HepG2 (cell line): ENCODE data around the gene ACOX3. TPM values are rescaled to one million over a fixed set of nuclear protein-coding genes. Genes with fewer than 3 reads are reported as not detected.

Source experiments
- ATAC-seq: fragments of 200-7000 bp; cut with Tn5 transposase; 3 replicates; pipeline ENCODE4 v1.9.1; 2020; ENCODE audit warnings: mild to moderate bottlenecking, moderate library complexity
- BruUV-seq: library from RNA; stranded (reverse); fragments of 400-500 nt; replicated peaks from 2 replicates; lab custom pipeline; 2021; lab: Mats Ljungman, UMichigan
- CTCF ChIA-PET: fragments of 300-600 bp; formaldehyde crosslinking; extraction: SDS; loops from one replicate; lab custom pipeline; 2021; ENCODE audit warnings: low total read pairs, inconsistent platforms, low intra/inter-chr PET ratio; lab: Yijun Ruan, JAX
- POLR2A ChIA-PET: fragments of 350-600 bp; sonication (Branson Sonifier 250); formaldehyde crosslinking; loops from one replicate; lab custom pipeline; 2020; ENCODE audit warnings: antibody characterized with exemption, inconsistent platforms; lab: Yijun Ruan, JAX
- DNase-seq: peaks from one replicate; pipeline ENCODE4 v3.0.0-alpha.2; 2015; ENCODE audit warnings: low spot score
- FAIRE-seq: peaks from 3 replicates; lab custom pipeline; 2011; peaks lifted over from hg19 to GRCh38; lab: Jason Lieb, UNC
- H2AFZ ChIP-seq: one replicate; pipeline ENCODE4 v1.6.1; 2011; ENCODE audit warnings: low read length, inconsistent platforms
- H3K27ac ChIP-seq: fragments of 300-600 bp; 3 replicates; pipeline ENCODE4 v1.8.0; 2011; ENCODE audit warnings: mixed run types, mild to moderate bottlenecking, mixed read lengths, low read length, inconsistent platforms; ENCODE audit not compliant: insufficient read depth; ENCODE audit errors: extremely low read length
- H3K27me3 ChIP-seq, 2 experiments: fragments of 200-600 bp in 1 of 2; 2 replicates in 1 of 2; 3 replicates in 1 of 2; pipeline versions ENCODE4 v1.6.0 to v1.8.0; 2011; ENCODE audit warnings: low read length in 2 of 2, mild to moderate bottlenecking in 2 of 2, moderate library complexity in 2 of 2, inconsistent platforms in 1 of 2; ENCODE audit not compliant: insufficient read depth in 2 of 2, control insufficient read depth in 1 of 2
- H3K36me3 ChIP-seq, 2 experiments: fragments of 200-600 bp in 1 of 2; replicated peaks in 1 of 2; 2 replicates in 1 of 2; 3 replicates in 1 of 2; pipeline versions ENCODE4 v1.5.1 to v1.8.0; 2011; ENCODE audit warnings: low read length in 2 of 2, inconsistent platforms in 1 of 2; ENCODE audit not compliant: insufficient read depth in 2 of 2, control insufficient read depth in 1 of 2
- H3K4me1 ChIP-seq: 2 replicates; pipeline ENCODE4 v1.5.1; 2012; ENCODE audit warnings: low read length, inconsistent platforms; ENCODE audit not compliant: insufficient read depth
- H3K4me2 ChIP-seq: 2 replicates; pipeline ENCODE4 v1.6.0; 2011; ENCODE audit warnings: low read depth, low read length, inconsistent platforms
- H3K4me3 ChIP-seq, 3 experiments: fragments of 200-600 bp in 1 of 3; sonication (generic), shearing (Covaris generic) in 1 of 3; replicated peaks in 1 of 3; 2 replicates each; pipeline ENCODE4 v1.5.1; 2011 to 2016; ENCODE audit warnings: low read length in 3 of 3, inconsistent platforms in 2 of 3, low read depth in 2 of 3, mild to moderate bottlenecking in 2 of 3, control low read depth in 1 of 3, mixed read lengths in 1 of 3; ENCODE audit not compliant: insufficient read depth in 1 of 3
- H3K79me2 ChIP-seq: one replicate; pipeline ENCODE4 v1.6.1; 2011; ENCODE audit warnings: low read length, inconsistent platforms; ENCODE audit not compliant: insufficient read depth
- H3K9ac ChIP-seq: 2 replicates; pipeline ENCODE4 v1.6.0; 2011; ENCODE audit warnings: mild to moderate bottlenecking, low read depth, low read length, inconsistent platforms; ENCODE audit not compliant: insufficient read depth
- H3K9me3 ChIP-seq: 2 replicates; pipeline ENCODE4 v1.5.1; 2012; ENCODE audit warnings: mild to moderate bottlenecking, low read length
- H4K20me1 ChIP-seq: 2 replicates; pipeline ENCODE4 v1.6.0; 2011; ENCODE audit warnings: inconsistent platforms, mild to moderate bottlenecking, low read length, moderate library complexity; ENCODE audit not compliant: insufficient read depth
- FOSL2 ChIP-seq: sonication (generic); formaldehyde crosslinking; IDR thresholded peaks from 2 replicates; pipeline ENCODE4 v1.4.0; 2020; ENCODE audit warnings: missing genetic modification reagents
- FOXK1 ChIP-seq: sonication (generic); formaldehyde crosslinking; IDR thresholded peaks from 2 replicates; pipeline ENCODE4 v1.4.0; 2020; ENCODE audit warnings: low read depth, missing genetic modification reagents, borderline replicate concordance
- KAT2B ChIP-seq: fragments of 150-350 bp; IDR thresholded peaks from 2 replicates; pipeline ENCODE4 v1.6.1; 2014; ENCODE audit warnings: low read depth, low read length, borderline replicate concordance
- KLF11 ChIP-seq: IDR thresholded peaks from 2 replicates; pipeline ENCODE4 v1.6.1; 2016; ENCODE audit warnings: missing compliant biosample characterization
- NBN ChIP-seq: fragments of 450-650 bp; conservative IDR thresholded peaks from 2 replicates; pipeline ENCODE4 v1.6.1; 2017
- NR2F6 ChIP-seq, 2 experiments: IDR thresholded peaks; 2 replicates each; pipeline ENCODE4 v1.6.1; 2016; ENCODE audit warnings: antibody characterized with exemption in 1 of 2, mild to moderate bottlenecking in 1 of 2
- PHB2 ChIP-seq: fragments of 450-650 bp; IDR thresholded peaks from 2 replicates; pipeline ENCODE4 v1.6.1; 2018; ENCODE audit not compliant: partially characterized antibody
- SP5 ChIP-seq: IDR thresholded peaks from 2 replicates; pipeline ENCODE4 v1.6.1; 2016; ENCODE audit warnings: low read depth, borderline replicate concordance
- ZC3H4 ChIP-seq: sonication (generic); formaldehyde crosslinking; IDR thresholded peaks from 2 replicates; pipeline ENCODE4 v1.4.0; 2020; ENCODE audit warnings: missing genetic modification reagents, borderline replicate concordance
- ZNF331 ChIP-seq: sonication (generic); formaldehyde crosslinking; IDR thresholded peaks from 2 replicates; pipeline ENCODE4 v1.4.0; 2020; ENCODE audit warnings: missing genetic modification reagents
- ZNF451 ChIP-seq: sonication (generic); formaldehyde crosslinking; IDR thresholded peaks from 2 replicates; pipeline ENCODE4 v1.5.0; 2020; ENCODE audit warnings: mild to moderate bottlenecking, missing genetic modification reagents
- ZNF75D ChIP-seq: sonication (generic); formaldehyde crosslinking; IDR thresholded peaks from 2 replicates; pipeline ENCODE4 v1.8.1; 2023; ENCODE audit warnings: missing genetic modification reagents, mild to moderate bottlenecking, borderline replicate concordance
- ZNF780A ChIP-seq: sonication (generic); formaldehyde crosslinking; IDR thresholded peaks from 2 replicates; pipeline ENCODE4 v1.8.0; 2022; ENCODE audit warnings: mild to moderate bottlenecking, missing genetic modification reagents, moderate library complexity
- WGBS: methylation state at CpG from one replicate; pipeline ENCODE4 v1.1.6; 2017; ENCODE audit warnings: low lambda C conversion rate; 5-methylcytosine and 5-hydroxymethylcytosine counted together
- in situ Hi-C: cut with HindIII; loops from 2 replicates; pipeline ENCODE4 v1.10.0; 2017; ENCODE audit warnings: low pct_unique_long_range_greater_than_20kb; ENCODE audit not compliant: extremely low pct_ligation_motif_present
- intact Hi-C: fragments of 100-400 bp; cut with micrococcal nuclease; formaldehyde crosslinking; loops from one replicate; pipeline ENCODE4 v1.10.0; 2022; ENCODE audit not compliant: unreplicated experiment
- polyA plus RNA-seq, 8 experiments: library from polyadenylated mRNA; depleted of rRNA in 3 of 8; stranded (reverse) in 7 of 8; unstranded in 1 of 8; fragments of >200 nt; fragmentation: Illumina TruSeq in 4 of 8; extraction: Trizol in 4 of 8; gene quantifications; 2 replicates each; pipeline versions ENCODE4 v1.2.1 to v1.2.3, GENCODE V29; 2011 to 2016; ENCODE audit warnings: low read depth in 4 of 8, missing spikeins in 1 of 8, mixed read lengths in 1 of 8; ENCODE audit not compliant: insufficient read depth in 1 of 8
- total RNA-seq, 5 experiments: library from RNA; depleted of rRNA; stranded (reverse); fragments of >200 nt; fragmentation: Illumina TruSeq; extraction: Trizol; gene quantifications; 2 replicates each; pipeline ENCODE4 v1.2.3, GENCODE V29; 2016; ENCODE audit warnings: low read depth in 1 of 5
- TF ChIP-seq, protein P1 (sequence below): sonication (generic); formaldehyde crosslinking; IDR thresholded peaks from 2 replicates; pipeline ENCODE4 v1.8.1; 2023; ENCODE audit warnings: mild to moderate bottlenecking, inconsistent platforms, moderate library complexity, missing genetic modification reagents, borderline replicate concordance
- TF ChIP-seq, protein P2 (sequence below): sonication (generic); formaldehyde crosslinking; IDR thresholded peaks from 2 replicates; pipeline ENCODE4 v1.8.0; 2022; ENCODE audit warnings: mild to moderate bottlenecking, missing genetic modification reagents; ENCODE audit not compliant: insufficient replicate concordance
- TF ChIP-seq, protein P3 (sequence below): sonication (generic); formaldehyde crosslinking; IDR thresholded peaks from 2 replicates; pipeline ENCODE4 v1.5.0; 2020; ENCODE audit warnings: missing genetic modification reagents

The ACOX3 gene
- total and polyA plus RNA-seq, 2 of the 13 experiments (the other 11 are each of a cell fraction or from before 2014, with no cell fraction given): 4.2 to 17.8 TPM

DNA sequence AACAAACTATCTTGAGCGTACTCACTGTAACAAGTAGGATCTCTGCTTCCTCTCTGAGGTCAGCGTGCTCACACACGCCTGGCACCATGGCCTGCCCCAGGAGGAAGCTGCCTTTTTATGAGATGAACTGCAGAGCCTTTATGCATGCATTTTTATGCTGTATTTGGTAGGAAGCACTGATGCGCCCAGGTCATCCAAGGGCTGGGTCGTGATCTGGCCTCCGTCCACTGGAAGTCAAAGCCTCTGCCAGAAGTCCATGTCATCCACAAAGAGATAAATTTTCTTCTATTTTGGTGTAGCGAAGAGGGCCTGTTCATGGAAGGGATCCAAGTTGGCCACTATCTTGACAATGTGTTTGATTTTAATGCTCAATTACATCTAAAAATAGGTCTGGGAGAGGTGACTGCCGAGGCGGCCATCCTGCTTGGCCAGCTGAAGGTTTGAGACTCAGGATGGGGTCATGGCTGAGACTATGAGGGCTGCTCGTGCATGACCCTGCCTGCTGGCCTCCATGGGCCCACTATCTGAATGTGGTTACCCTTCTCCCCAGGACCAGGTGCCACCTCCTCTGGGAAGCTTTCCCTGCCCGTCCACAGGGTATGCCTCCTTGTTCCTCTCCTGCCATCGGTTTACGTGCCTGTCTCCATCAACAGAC lies 120.7 kb downstream of the ACOX3 start:
- TF ChIP-seq SP5 (no peak), ZNF780A (CRISPR knock-in tag) (no peak), NBN (no peak), ZC3H4 (CRISPR knock-in tag) (no peak)
- intact Hi-C loops (loop anchor here (1.0 kb wide), 1 partner anchor 83 kb away; no protein-coding TSS in a partner anchor), in situ Hi-C loops (no loop called here)
- Histone ChIP-seq H3K4me1 (peaks cover 17% of the 10 kb centered on the region), H3K9me3 (no peaks in the 10 kb centered on the region), H3K79me2 (no peaks in the 10 kb centered on the region), H3K4me3 (no peak overlapping the region), H3K4me2 (no peak overlapping the region), H3K27me3 (peaks cover 1 to 27% of the 10 kb centered on the region in 2 experiments; a peak in 4 of 5 replicates), H4K20me1 (no peaks in the 10 kb centered on the region), H3K9ac (no peak overlapping the region), H3K36me3 (no peaks in the 10 kb centered on the region), H2AFZ (no peak overlapping the region), H3K27ac (no peak overlapping the region)
- WGBS: 44% methylated on average over 12 of the region's 13 CpGs
- DNase-seq: no peak
- POLR2A ChIA-PET: no interaction called here
- ATAC-seq: no peak
- CTCF ChIA-PET: interaction anchor here (1.7 kb wide), 1 partner anchor 83 kb away, joined by 10 read pairs; no protein-coding TSS in a partner anchor
- FAIRE-seq: no peak
- no TSS peak for BruUV-seq

DNA sequence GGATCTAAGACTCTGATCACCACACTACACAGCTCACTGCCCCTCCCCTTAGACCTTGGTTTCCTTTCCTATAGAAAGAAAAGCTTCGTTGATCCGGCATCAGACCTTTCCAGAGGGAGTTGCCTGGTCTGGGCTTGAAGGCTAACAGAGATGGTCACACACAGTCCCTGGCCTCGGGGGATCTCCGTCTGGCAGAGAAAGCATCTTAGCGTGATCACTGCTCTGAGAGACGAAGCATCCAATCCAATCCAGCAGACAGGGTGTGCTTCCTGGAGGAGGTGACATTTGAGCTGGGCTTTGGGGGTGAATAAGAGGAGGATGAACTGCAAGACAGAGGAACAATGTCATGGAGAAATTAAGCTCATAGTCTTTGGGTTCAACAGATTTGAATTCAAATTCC lies 121.5 kb downstream of the ACOX3 start:
- ATAC-seq: no peak
- no peak overlapping the region for H3K4me2 ChIP-seq
- no peak overlapping the region for H3K27ac ChIP-seq
- no peak overlapping the region for H2AFZ ChIP-seq
- intact Hi-C loops: no loop called here
- in situ Hi-C loops: no loop called here
- no peak overlapping the region for H3K9ac ChIP-seq
- no TSS peak for BruUV-seq
- H3K27me3 ChIP-seq: peaks cover 1 to 30% of the 10 kb centered on the region in 2 experiments; a peak in 4 of 5 replicates
- ChIA-PET CTCF (no interaction called here), POLR2A (no interaction called here)
- no peak for FAIRE-seq
- H3K4me3 ChIP-seq: no peak overlapping the region
- H3K4me1 ChIP-seq: peaks cover 17% of the 10 kb centered on the region
- H3K79me2 ChIP-seq: no peaks in the 10 kb centered on the region
- no peaks in the 10 kb centered on the region for H3K36me3 ChIP-seq
- no peaks in the 10 kb centered on the region for H4K20me1 ChIP-seq
- no peaks in the 10 kb centered on the region for H3K9me3 ChIP-seq
- 13% methylated on average over 2 of the region's 6 CpGs for WGBS
- DNase-seq: no peak
- no peak for TF ChIP-seq NR2F6 (IDR thresholded peaks at IDR 0.05)
- no peak for TF ChIP-seq NR2F6 (CRISPR knock-in tag; IDR thresholded peaks at IDR 0.05)
- TF ChIP-seq, protein P1, sequence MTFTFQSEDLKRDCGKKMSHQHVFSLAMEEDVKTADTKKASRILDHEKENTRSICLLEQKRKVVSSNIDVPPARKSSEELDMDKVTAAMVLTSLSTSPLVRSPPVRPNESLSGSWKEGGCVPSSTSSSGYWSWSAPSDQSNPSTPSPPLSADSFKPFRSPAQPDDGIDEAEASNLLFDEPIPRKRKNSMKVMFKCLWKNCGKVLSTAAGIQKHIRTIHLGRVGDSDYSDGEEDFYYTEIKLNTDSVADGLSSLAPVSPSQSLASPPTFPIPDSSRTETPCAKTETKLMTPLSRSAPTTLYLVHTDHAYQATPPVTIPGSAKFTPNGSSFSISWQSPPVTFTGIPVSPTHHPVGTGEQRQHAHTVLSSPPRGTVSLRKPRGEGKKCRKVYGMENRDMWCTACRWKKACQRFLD (CRISPR knock-in tag): no peak
- TF ChIP-seq PHB2: no peak
- TF ChIP-seq FOSL2: no peak
- TF ChIP-seq, protein P2, sequence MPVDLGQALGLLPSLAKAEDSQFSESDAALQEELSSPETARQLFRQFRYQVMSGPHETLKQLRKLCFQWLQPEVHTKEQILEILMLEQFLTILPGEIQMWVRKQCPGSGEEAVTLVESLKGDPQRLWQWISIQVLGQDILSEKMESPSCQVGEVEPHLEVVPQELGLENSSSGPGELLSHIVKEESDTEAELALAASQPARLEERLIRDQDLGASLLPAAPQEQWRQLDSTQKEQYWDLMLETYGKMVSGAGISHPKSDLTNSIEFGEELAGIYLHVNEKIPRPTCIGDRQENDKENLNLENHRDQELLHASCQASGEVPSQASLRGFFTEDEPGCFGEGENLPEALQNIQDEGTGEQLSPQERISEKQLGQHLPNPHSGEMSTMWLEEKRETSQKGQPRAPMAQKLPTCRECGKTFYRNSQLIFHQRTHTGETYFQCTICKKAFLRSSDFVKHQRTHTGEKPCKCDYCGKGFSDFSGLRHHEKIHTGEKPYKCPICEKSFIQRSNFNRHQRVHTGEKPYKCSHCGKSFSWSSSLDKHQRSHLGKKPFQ: no peak
- TF ChIP-seq KAT2B: no peak
- TF ChIP-seq, protein P3, sequence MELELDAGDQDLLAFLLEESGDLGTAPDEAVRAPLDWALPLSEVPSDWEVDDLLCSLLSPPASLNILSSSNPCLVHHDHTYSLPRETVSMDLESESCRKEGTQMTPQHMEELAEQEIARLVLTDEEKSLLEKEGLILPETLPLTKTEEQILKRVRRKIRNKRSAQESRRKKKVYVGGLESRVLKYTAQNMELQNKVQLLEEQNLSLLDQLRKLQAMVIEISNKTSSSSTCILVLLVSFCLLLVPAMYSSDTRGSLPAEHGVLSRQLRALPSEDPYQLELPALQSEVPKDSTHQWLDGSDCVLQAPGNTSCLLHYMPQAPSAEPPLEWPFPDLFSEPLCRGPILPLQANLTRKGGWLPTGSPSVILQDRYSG (CRISPR knock-in tag): no peak
- TF ChIP-seq KLF11 (CRISPR knock-in tag): no peak
- no peak for TF ChIP-seq ZNF331 (CRISPR knock-in tag)
- TF ChIP-seq FOXK1 (CRISPR knock-in tag): no peak
- TF ChIP-seq ZNF451 (CRISPR knock-in tag): no peak
- no peak for TF ChIP-seq ZNF75D (CRISPR knock-in tag)
